Measurements from ENCODE around the gene SYNJ2.

SYNJ2 gene

DNA sequence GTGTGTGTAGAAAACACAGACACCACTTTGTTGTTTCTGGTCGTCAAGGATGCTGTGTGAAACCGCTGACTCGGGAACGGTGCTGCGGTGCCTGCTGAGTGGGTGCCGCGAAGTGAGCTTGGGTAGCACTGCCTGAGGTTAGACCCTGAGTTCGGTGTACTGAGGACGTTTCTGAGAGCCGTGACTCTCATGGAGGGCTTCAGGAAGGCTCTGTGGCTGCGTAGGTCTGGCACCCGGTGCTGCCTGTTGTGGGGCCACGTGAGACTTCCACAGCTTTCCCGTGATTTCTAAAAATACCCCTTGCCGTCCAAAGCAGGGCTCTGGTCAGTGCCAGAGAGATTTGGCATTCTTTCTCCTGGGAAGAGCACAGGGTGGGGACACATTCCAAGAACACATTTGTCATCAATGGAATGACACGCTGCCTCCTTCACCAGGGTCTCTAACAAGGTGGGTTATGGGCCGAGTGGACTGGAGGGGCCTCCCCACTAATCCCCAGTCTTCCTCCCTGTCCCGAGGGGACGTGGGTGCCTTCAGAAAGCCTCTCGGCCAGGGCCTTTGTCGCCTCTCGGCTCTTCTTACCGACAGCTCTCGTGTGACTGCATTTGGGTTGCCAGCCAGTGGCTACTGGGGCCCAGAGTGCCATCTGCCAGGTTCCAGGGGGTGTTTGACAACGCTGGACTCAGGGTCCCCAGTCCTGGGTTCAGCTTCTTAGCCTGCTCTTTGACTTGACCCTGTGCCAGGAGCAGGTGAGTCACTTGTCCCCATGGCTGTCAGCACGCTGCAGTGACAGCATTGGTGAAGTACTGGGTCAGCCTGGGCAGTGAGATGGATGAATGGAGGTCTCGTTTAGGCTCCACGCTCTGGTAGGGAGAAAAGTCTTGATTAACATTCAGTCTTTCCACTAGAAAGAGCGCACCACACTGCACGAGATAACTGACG lies 62.2 kb downstream of the SYNJ2 start:
- no peak for TF ChIP-seq EZH2 (IDR thresholded peaks at IDR 0.05; ENCODE audit: borderline replicate concordance, low read depth, low read length, severe bottlenecking)
- TF ChIP-seq, protein P1, sequence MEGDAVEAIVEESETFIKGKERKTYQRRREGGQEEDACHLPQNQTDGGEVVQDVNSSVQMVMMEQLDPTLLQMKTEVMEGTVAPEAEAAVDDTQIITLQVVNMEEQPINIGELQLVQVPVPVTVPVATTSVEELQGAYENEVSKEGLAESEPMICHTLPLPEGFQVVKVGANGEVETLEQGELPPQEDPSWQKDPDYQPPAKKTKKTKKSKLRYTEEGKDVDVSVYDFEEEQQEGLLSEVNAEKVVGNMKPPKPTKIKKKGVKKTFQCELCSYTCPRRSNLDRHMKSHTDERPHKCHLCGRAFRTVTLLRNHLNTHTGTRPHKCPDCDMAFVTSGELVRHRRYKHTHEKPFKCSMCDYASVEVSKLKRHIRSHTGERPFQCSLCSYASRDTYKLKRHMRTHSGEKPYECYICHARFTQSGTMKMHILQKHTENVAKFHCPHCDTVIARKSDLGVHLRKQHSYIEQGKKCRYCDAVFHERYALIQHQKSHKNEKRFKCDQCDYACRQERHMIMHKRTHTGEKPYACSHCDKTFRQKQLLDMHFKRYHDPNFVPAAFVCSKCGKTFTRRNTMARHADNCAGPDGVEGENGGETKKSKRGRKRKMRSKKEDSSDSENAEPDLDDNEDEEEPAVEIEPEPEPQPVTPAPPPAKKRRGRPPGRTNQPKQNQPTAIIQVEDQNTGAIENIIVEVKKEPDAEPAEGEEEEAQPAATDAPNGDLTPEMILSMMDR (IDR thresholded peaks at IDR 0.05; ENCODE audit: borderline replicate concordance, extremely low read depth, low read length, poor library complexity, severe bottlenecking) = no peak
- Histone ChIP-seq H3K36me3 (ENCODE audit: insufficient read depth, low read length) (peaks cover 27% of the 10 kb centered on the region), H3K79me2 (ENCODE audit: insufficient read depth, low read length) (no peaks in the 10 kb centered on the region), H3K4me2 (ENCODE audit: insufficient read depth, low read length) (no peak overlapping the region), H3K4me3 (ENCODE audit: low read depth in 1 of 2, low read length in 2 of 2) (no peak overlapping the region), H3K4me1 (ENCODE audit: insufficient read depth, low read length) (no peaks in the 10 kb centered on the region), H2AFZ (ENCODE audit: low read depth, low read length) (no peak overlapping the region), H3K27me3 (ENCODE audit: insufficient read depth, low read length, poor library complexity) (no peaks in the 10 kb centered on the region), H3K27ac (ENCODE audit: low read length) (no peak overlapping the region), H3K9me3 (ENCODE audit: insufficient read depth, low read length, severe bottlenecking) (no peaks in the 10 kb centered on the region), H3K9ac (ENCODE audit: low read depth, low read length) (no peak overlapping the region), H4K20me1 (ENCODE audit: insufficient read depth, low read length) (peaks cover 7% of the 10 kb centered on the region)
- ATAC-seq (ENCODE audit: insufficient read depth, low read depth) = no peak
- no peak for DNase-seq

DNA sequence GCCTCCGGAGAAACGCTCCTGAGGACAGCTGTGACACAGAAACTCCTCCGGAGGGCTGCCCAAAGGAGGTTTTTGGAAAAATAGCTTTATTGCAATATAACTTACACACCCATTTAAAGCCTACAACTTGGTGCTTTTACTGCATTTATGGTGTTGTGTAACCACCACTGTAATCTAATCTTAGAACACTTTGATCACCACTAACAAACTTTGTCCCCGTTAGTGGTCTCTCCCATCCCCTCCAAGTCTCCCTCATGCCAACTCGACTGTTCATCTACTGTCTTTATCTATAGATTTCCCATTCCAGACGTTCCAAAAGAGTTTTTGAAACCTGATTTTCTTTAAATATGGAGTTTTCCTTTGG lies 62.8 kb downstream of the SYNJ2 start:
- peaks cover 4% of the 10 kb centered on the region for H4K20me1 ChIP-seq (ENCODE audit: insufficient read depth, low read length)

DNA sequence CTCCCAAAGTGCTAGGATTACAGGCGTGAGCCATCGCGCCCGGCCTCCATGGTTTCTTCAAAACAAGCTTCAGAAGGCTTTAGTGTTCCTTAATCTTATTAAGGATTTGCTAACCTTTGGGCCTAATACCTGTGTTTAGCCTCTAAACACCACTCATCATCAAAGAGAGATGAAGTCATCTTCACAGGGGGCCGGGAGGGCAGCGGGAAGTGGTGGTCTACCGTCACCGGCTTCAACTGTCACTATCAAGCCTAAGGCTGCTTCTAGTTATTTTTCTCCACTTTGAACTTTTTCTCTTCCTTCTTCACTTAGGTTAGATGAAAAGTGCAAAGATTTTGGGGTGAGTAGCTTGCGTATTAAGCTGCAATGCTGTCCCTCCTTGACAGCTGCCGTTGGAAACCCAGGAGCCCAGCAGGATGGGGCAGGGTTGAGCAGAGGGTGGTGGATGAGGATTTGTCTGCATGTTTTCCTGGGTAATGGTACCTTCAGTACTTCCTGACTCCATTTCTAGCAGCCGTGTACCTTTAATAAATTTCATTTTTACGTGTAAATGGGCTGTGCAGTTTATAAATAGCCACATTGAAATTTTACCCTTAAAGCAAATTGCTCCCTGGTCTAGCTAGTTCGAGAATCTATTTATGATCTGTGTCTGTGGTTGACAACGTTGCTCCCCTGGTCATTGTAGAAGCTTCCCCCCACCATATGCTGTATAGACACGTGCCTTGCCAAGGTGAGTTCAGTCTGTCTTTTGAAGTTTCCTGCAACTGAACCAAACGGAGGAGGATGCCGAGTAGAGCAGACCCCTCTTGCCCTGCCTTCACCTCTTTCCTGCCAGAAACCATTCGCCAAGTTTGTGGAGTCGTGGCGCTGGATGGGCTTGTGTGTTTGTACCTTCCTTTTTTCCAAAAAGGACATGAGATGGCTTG lies 64.8 kb downstream of the SYNJ2 start:
- DNase-seq = peak; percentile 60
- H3K79me2 ChIP-seq (ENCODE audit: insufficient read depth, low read length) = no peaks in the 10 kb centered on the region
- peak; percentile 74 for ATAC-seq (ENCODE audit: insufficient read depth, low read depth)
- TF ChIP-seq EZH2 (IDR thresholded peaks at IDR 0.05; ENCODE audit: borderline replicate concordance, low read depth, low read length, severe bottlenecking) = no peak
- TF ChIP-seq, protein P1 (IDR thresholded peaks at IDR 0.05; ENCODE audit: borderline replicate concordance, extremely low read depth, low read length, poor library complexity, severe bottlenecking) = no peak
- H3K9ac ChIP-seq (ENCODE audit: low read depth, low read length) = no peak overlapping the region
- no peaks in the 10 kb centered on the region for H3K4me1 ChIP-seq (ENCODE audit: insufficient read depth, low read length)
- no peaks in the 10 kb centered on the region for H3K9me3 ChIP-seq (ENCODE audit: insufficient read depth, low read length, severe bottlenecking)
- H3K27ac ChIP-seq (ENCODE audit: low read length) = no peak overlapping the region
- no peak overlapping the region for H2AFZ ChIP-seq (ENCODE audit: low read depth, low read length)
- peaks cover 41% of the 10 kb centered on the region for H3K36me3 ChIP-seq (ENCODE audit: insufficient read depth, low read length)
- H3K4me3 ChIP-seq (ENCODE audit: low read depth in 1 of 2, low read length in 2 of 2) = no peak overlapping the region
- H4K20me1 ChIP-seq (ENCODE audit: insufficient read depth, low read length) = peaks cover 7% of the 10 kb centered on the region; the same call in 1 of the 2 replicates
- no peak overlapping the region for H3K4me2 ChIP-seq (ENCODE audit: insufficient read depth, low read length)
- no peaks in the 10 kb centered on the region for H3K27me3 ChIP-seq (ENCODE audit: insufficient read depth, low read length, poor library complexity)

More for the DNA sequence above, 62.8 kb downstream of the SYNJ2 start:
- Histone ChIP-seq H3K27ac (ENCODE audit: low read length) (no peak overlapping the region), H3K36me3 (ENCODE audit: insufficient read depth, low read length) (peaks cover 30% of the 10 kb centered on the region), H3K4me2 (ENCODE audit: insufficient read depth, low read length) (no peak overlapping the region), H3K9me3 (ENCODE audit: insufficient read depth, low read length, severe bottlenecking) (no peaks in the 10 kb centered on the region), H3K9ac (ENCODE audit: low read depth, low read length) (no peak overlapping the region), H3K79me2 (ENCODE audit: insufficient read depth, low read length) (no peaks in the 10 kb centered on the region), H3K27me3 (ENCODE audit: insufficient read depth, low read length, poor library complexity) (no peaks in the 10 kb centered on the region), H3K4me1 (ENCODE audit: insufficient read depth, low read length) (no peaks in the 10 kb centered on the region), H3K4me3 (ENCODE audit: low read depth in 1 of 2, low read length in 2 of 2) (no peak overlapping the region), H2AFZ (ENCODE audit: low read depth, low read length) (no peak overlapping the region)
- TF ChIP-seq, protein P1 (IDR thresholded peaks at IDR 0.05; ENCODE audit: borderline replicate concordance, extremely low read depth, low read length, poor library complexity, severe bottlenecking) = no peak
- no peak for TF ChIP-seq EZH2 (IDR thresholded peaks at IDR 0.05; ENCODE audit: borderline replicate concordance, low read depth, low read length, severe bottlenecking)
- DNase-seq = no peak
- ATAC-seq (ENCODE audit: insufficient read depth, low read depth) = no peak
